Stimulated activated CD4-positive, alpha-beta T cell treated with anti-CD3 and anti-CD28 coated beads, Interleukin-15, amount 100 ng/mL, for 1 hour (primary cell): ENCODE measurements around the gene CCDC3.

Source experiments
- DNase-seq, 2 donors: peaks; one replicate each; pipeline ENCODE4 v3.0.0-alpha.2; 2020; ENCODE audit warnings: low read depth in 1 of 2, low spot score in 1 of 2

CCDC3 gene

GRCh38 chr10:12927896-12928295 lies 73.6 kb downstream of the CCDC3 start:
- DNase-seq = no peak

GRCh38 chr10:12925845-12926244 lies 75.7 kb downstream of the CCDC3 start:
- DNase-seq = no peak

- DNase-seq = no peak
These were observed 76.6 kb downstream of the CCDC3 start for GRCh38 chr10:12924911-12925310.

GRCh38 chr10:12922117-12922900 lies 79.2 kb downstream of the CCDC3 start:
- DNase-seq = no peak

GRCh38 chr10:12921163-12921562 lies 80.3 kb downstream of the CCDC3 start:
- DNase-seq = no peak

GRCh38 chr10:12919574-12919973 lies 81.9 kb downstream of the CCDC3 start:
- DNase-seq = no peak

- no peak for DNase-seq
These were observed 84.9 kb downstream of the CCDC3 start for GRCh38 chr10:12916587-12916986.

- no peak for DNase-seq
These were observed 85.8 kb downstream of the CCDC3 start for GRCh38 chr10:12915637-12916168.

GRCh38 chr10:12914111-12914510 lies 87.4 kb downstream of the CCDC3 start:
- no peak for DNase-seq

GRCh38 chr10:12911795-12912194 lies 89.7 kb downstream of the CCDC3 start:
- no peak for DNase-seq

- no peak for DNase-seq
These were observed 90.7 kb downstream of the CCDC3 start for GRCh38 chr10:12910835-12911234.

GRCh38 chr10:12909836-12910185 lies 91.7 kb downstream of the CCDC3 start:
- DNase-seq = no peak

GRCh38 chr10:12909182-12909835 lies 92.2 kb downstream of the CCDC3 start:
- no peak for DNase-seq

GRCh38 chr10:12908773-12909172 lies 92.7 kb downstream of the CCDC3 start:
- DNase-seq = no peak

GRCh38 chr10:12907656-12908055 lies 93.9 kb downstream of the CCDC3 start:
- DNase-seq = no peak

GRCh38 chr10:12906051-12906541 lies 95.4 kb downstream of the CCDC3 start:
- DNase-seq = no peak

GRCh38 chr10:12905067-12905466 lies 96.4 kb downstream of the CCDC3 start:
- DNase-seq = no peak

- DNase-seq = no peak
These were observed 98.6 kb downstream of the CCDC3 start for GRCh38 chr10:12902851-12903358.

- DNase-seq = peak in 1 of 2 donors; percentile 8
These were observed 99.4 kb downstream of the CCDC3 start for GRCh38 chr10:12902135-12902572.

- DNase-seq = no peak
These were observed 102.0 kb downstream of the CCDC3 start for GRCh38 chr10:12899546-12899945.

GRCh38 chr10:12898271-12898670 lies 103.2 kb downstream of the CCDC3 start:
- DNase-seq = no peak

GRCh38 chr10:12897278-12897677 lies 104.2 kb downstream of the CCDC3 start:
- DNase-seq = no peak
